Testis (tissue), 3 donors: Measurements from ENCODE around the gene HSPG2. TPM values are rescaled to one million over a fixed set of nuclear protein-coding genes. Genes with fewer than 3 reads are reported as not detected.

Source experiments
- DNase-seq: peaks from one replicate; pipeline ENCODE4 v3.0.0-alpha.2; 2019
- H3K27ac ChIP-seq, 2 donors: fragments of 200-600 bp; sonication (generic); one replicate each; pipeline ENCODE4 v1.5.1; 2019
- H3K27me3 ChIP-seq: fragments of 200-600 bp; sonication (generic); one replicate; pipeline ENCODE4 v1.5.1; 2019
- H3K36me3 ChIP-seq: fragments of 200-600 bp; sonication (generic); one replicate; pipeline ENCODE4 v1.5.1; 2017; ENCODE audit warnings: low read depth; ENCODE audit errors: missing control alignments
- H3K4me1 ChIP-seq: fragments of 200-600 bp; sonication (generic); one replicate; pipeline ENCODE4 v1.5.1; 2019
- H3K4me3 ChIP-seq, 2 donors: fragments of 200-600 bp; sonication (generic); one replicate each; pipeline ENCODE4 v1.5.1; 2017 to 2019
- H3K9me3 ChIP-seq: fragments of 200-600 bp; sonication (generic); one replicate; pipeline ENCODE4 v1.5.1; 2017
- CTCF ChIP-seq, 3 experiments: fragments of 450-650 bp in 2 of 3; fragments of 200-600 bp in 1 of 3; sonication (generic) in 1 of 3; IDR thresholded peaks; one replicate each; pipeline ENCODE4 v1.5.1; 2016 to 2019; ENCODE audit warnings: antibody characterized with exemption in 3 of 3, mild to moderate bottlenecking in 2 of 3, moderate library complexity in 1 of 3
- POLR2A ChIP-seq: fragments of 450-650 bp; IDR thresholded peaks from one replicate; pipeline ENCODE4 v1.6.1; 2017; ENCODE audit warnings: antibody characterized with exemption, mild to moderate bottlenecking, moderate library complexity
- WGBS, 2 donors: methylation state at CpG; one replicate each; pipeline ENCODE4 v1.1.5; 2018; 5-methylcytosine and 5-hydroxymethylcytosine counted together
- intact Hi-C: fragments of 100-400 bp; cut with DNase I; formaldehyde crosslinking; loops from one replicate; pipeline ENCODE4 v1.15.1; 2023; ENCODE audit warnings: low total_unique reads
- polyA plus RNA-seq: library from polyadenylated mRNA; stranded (reverse); fragments of 350-450 nt; fragmentation: Illumina TruSeq; extraction: RNeasy Lipid Tissue Mini Kit (QIAGEN cat#74804); gene quantifications from one replicate; pipeline ENCODE4 v1.2.3, GENCODE V29; 2014; ENCODE audit warnings: low read depth, low replicate concordance; ENCODE audit not compliant: insufficient read depth
- total RNA-seq, 2 donors: library from RNA; depleted of rRNA; stranded (reverse); fragments of >200 nt; gene quantifications; one replicate each; pipeline ENCODE4 v1.2.3, GENCODE V29; 2016

Gene HSPG2
- total and polyA plus RNA-seq, 3 donors from 2014 or later, result 51.8 to 72.1 (median 54.2) TPM

- H3K4me3 ChIP-seq, result no peak overlapping the region
- no peaks in the 10 kb centered on the region for H3K36me3 ChIP-seq
- peaks cover 36% of the 10 kb centered on the region for H3K4me1 ChIP-seq
- intact Hi-C loops, result no loop called here
- no peak for TF ChIP-seq POLR2A
- TF ChIP-seq CTCF (IDR thresholded peaks at IDR 0.05), result no peak
- DNase-seq, result peak; percentile 36
- H3K9me3 ChIP-seq, result no peaks in the 10 kb centered on the region
- 56 to 72% methylated on average over 7 to 12 of the region's 12 CpGs for WGBS, 2 donors
- peak overlapping the region; percentile 65 to 83 for H3K27ac ChIP-seq
- no peaks in the 10 kb centered on the region for H3K27me3 ChIP-seq
Observed at GRCh38 chr1:21927533-21928237, 9.4 kb downstream of the HSPG2 start.

GRCh38 chr1:21926814-21927532 lies 10.1 kb downstream of the HSPG2 start:
- no peak for DNase-seq
- H3K27ac ChIP-seq, result peak overlapping the region; percentile 65 to 83
- no peaks in the 10 kb centered on the region for H3K9me3 ChIP-seq
- H3K36me3 ChIP-seq, result no peaks in the 10 kb centered on the region
- no peaks in the 10 kb centered on the region for H3K27me3 ChIP-seq
- H3K4me1 ChIP-seq, result peaks cover 31% of the 10 kb centered on the region
- intact Hi-C loops, result no loop called here
- H3K4me3 ChIP-seq, result no peak overlapping the region
- TF ChIP-seq POLR2A (no peak), CTCF (IDR thresholded peaks at IDR 0.05) (no peak)
- WGBS, 2 donors, result 28 to 61% methylated on average over 8 to 11 of the region's 11 CpGs

GRCh38 chr1:21926065-21926464 lies 11.0 kb downstream of the HSPG2 start:
- Histone ChIP-seq H3K4me1 (peaks cover 29% of the 10 kb centered on the region), H3K27ac (peak overlapping the region in 1 of 2 donors; percentile 83), H3K4me3 (no peak overlapping the region), H3K36me3 (no peaks in the 10 kb centered on the region), H3K9me3 (no peaks in the 10 kb centered on the region), H3K27me3 (no peaks in the 10 kb centered on the region)
- intact Hi-C loops, result no loop called here
- DNase-seq, result no peak
- TF ChIP-seq CTCF (IDR thresholded peaks at IDR 0.05) (no peak), POLR2A (no peak)
- 94% methylated on average over 2 of the region's 2 CpGs for WGBS, 2 donors

GRCh38 chr1:21925334-21925940 lies 11.7 kb downstream of the HSPG2 start:
- no peaks in the 10 kb centered on the region for H3K9me3 ChIP-seq
- TF ChIP-seq POLR2A (no peak), CTCF (IDR thresholded peaks at IDR 0.05) (no peak)
- DNase-seq, result no peak
- intact Hi-C loops, result no loop called here
- H3K4me1 ChIP-seq, result peaks cover 34% of the 10 kb centered on the region
- no peaks in the 10 kb centered on the region for H3K36me3 ChIP-seq
- H3K27ac ChIP-seq, result no peak overlapping the region
- 55 to 68% methylated on average over 7 to 8 of the region's 8 CpGs for WGBS, 2 donors
- no peaks in the 10 kb centered on the region for H3K27me3 ChIP-seq
- no peak overlapping the region for H3K4me3 ChIP-seq
